HCT116 (cell line): ENCODE results near the gene PDE4D.

Experiments used
- CEBPB ChIP-seq: IDR thresholded peaks from 2 replicates; pipeline ENCODE4 v1.6.1; 2012; ENCODE audit warnings: low read depth
- EZH2 ChIP-seq: fragments of 200-600 bp; sonication (generic); IDR thresholded peaks from 2 replicates; pipeline ENCODE4 v1.6.1; 2017; ENCODE audit warnings: antibody characterized with exemption, mixed run types
- FOSL1 ChIP-seq: IDR thresholded peaks from 2 replicates; pipeline ENCODE4 v1.6.1; 2012; ENCODE audit warnings: low read depth
- POLR2A ChIP-seq: IDR thresholded peaks from 2 replicates; pipeline ENCODE4 v1.7.0; 2011; ENCODE audit warnings: borderline replicate concordance; ENCODE audit not compliant: insufficient read depth, insufficient read length; ENCODE audit errors: extremely low read depth
- RAD21 ChIP-seq: IDR thresholded peaks from 2 replicates; pipeline ENCODE4 v1.6.1; 2012; ENCODE audit warnings: low read depth, mild to moderate bottlenecking
- SRF ChIP-seq: IDR thresholded peaks from 2 replicates; pipeline ENCODE4 v1.6.1; 2012; ENCODE audit warnings: low read depth
- YY1 ChIP-seq: IDR thresholded peaks from 2 replicates; pipeline ENCODE4 v1.6.1; 2011; ENCODE audit warnings: low read length, low read depth, moderate library complexity, mild to moderate bottlenecking; ENCODE audit not compliant: insufficient replicate concordance; ENCODE audit errors: extremely low read depth
- ZNF274 ChIP-seq: fragments of 200-500 bp; sonication (Bioruptor generic); IDR thresholded peaks from 2 replicates; pipeline ENCODE4 v1.6.1; 2014; ENCODE audit warnings: mild to moderate bottlenecking, low read depth, low read length, inconsistent platforms
- TF ChIP-seq, protein P1 (sequence below), 3 experiments: fragments of 200-600 bp in 1 of 3; sonication (generic) in 1 of 3; IDR thresholded peaks in 2 of 3; conservative IDR thresholded peaks in 1 of 3; 2 replicates each; pipeline ENCODE4 v1.5.1; 2012 to 2017; ENCODE audit warnings: low read depth in 2 of 3, low read length in 2 of 3, antibody characterized with exemption in 1 of 3, borderline replicate concordance in 1 of 3, control low read depth in 1 of 3, mild to moderate bottlenecking in 1 of 3, mixed read lengths in 1 of 3, mixed run types in 1 of 3, moderate library complexity in 1 of 3; ENCODE audit not compliant: insufficient read depth in 1 of 3
- TF ChIP-seq, protein P2 (sequence below): IDR thresholded peaks from 2 replicates; pipeline ENCODE4 v1.6.1; 2012; ENCODE audit warnings: low read depth

DNA sequence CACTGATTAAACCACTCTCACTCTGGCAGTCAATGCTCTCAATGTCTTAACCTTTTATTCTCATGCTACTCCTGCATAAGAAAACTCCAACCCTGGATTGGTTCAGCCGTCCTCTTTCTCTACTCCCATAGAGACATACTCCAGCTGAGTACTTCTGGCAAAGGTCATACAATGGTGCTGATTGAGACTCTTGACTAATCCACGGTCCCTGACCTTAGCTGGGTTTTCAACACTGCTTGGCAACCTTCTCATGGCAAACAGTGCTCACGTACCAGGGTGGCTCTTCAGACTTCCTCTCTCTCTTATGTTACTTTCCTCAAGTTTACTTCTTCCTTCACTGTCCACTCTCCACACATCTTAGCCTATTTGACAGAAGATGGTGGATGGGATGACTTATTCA lies 963.0 kb downstream of the PDE4D start:
- TF ChIP-seq EZH2: no peak
- no peak for TF ChIP-seq SRF
- TF ChIP-seq, protein P1, sequence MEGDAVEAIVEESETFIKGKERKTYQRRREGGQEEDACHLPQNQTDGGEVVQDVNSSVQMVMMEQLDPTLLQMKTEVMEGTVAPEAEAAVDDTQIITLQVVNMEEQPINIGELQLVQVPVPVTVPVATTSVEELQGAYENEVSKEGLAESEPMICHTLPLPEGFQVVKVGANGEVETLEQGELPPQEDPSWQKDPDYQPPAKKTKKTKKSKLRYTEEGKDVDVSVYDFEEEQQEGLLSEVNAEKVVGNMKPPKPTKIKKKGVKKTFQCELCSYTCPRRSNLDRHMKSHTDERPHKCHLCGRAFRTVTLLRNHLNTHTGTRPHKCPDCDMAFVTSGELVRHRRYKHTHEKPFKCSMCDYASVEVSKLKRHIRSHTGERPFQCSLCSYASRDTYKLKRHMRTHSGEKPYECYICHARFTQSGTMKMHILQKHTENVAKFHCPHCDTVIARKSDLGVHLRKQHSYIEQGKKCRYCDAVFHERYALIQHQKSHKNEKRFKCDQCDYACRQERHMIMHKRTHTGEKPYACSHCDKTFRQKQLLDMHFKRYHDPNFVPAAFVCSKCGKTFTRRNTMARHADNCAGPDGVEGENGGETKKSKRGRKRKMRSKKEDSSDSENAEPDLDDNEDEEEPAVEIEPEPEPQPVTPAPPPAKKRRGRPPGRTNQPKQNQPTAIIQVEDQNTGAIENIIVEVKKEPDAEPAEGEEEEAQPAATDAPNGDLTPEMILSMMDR (IDR thresholded peaks at IDR 0.05 in 2 of 3, conservative IDR thresholded peaks at IDR 0.05 in 1 of 3; ENCODE audit: borderline replicate concordance in 1 of 3, insufficient read depth in 1 of 3, low read depth in 2 of 3, low read length in 2 of 3): no peak
- TF ChIP-seq POLR2A: no peak
- no peak for TF ChIP-seq YY1
- no peak for TF ChIP-seq CEBPB
- TF ChIP-seq, protein P2, sequence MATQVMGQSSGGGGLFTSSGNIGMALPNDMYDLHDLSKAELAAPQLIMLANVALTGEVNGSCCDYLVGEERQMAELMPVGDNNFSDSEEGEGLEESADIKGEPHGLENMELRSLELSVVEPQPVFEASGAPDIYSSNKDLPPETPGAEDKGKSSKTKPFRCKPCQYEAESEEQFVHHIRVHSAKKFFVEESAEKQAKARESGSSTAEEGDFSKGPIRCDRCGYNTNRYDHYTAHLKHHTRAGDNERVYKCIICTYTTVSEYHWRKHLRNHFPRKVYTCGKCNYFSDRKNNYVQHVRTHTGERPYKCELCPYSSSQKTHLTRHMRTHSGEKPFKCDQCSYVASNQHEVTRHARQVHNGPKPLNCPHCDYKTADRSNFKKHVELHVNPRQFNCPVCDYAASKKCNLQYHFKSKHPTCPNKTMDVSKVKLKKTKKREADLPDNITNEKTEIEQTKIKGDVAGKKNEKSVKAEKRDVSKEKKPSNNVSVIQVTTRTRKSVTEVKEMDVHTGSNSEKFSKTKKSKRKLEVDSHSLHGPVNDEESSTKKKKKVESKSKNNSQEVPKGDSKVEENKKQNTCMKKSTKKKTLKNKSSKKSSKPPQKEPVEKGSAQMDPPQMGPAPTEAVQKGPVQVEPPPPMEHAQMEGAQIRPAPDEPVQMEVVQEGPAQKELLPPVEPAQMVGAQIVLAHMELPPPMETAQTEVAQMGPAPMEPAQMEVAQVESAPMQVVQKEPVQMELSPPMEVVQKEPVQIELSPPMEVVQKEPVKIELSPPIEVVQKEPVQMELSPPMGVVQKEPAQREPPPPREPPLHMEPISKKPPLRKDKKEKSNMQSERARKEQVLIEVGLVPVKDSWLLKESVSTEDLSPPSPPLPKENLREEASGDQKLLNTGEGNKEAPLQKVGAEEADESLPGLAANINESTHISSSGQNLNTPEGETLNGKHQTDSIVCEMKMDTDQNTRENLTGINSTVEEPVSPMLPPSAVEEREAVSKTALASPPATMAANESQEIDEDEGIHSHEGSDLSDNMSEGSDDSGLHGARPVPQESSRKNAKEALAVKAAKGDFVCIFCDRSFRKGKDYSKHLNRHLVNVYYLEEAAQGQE: no peak
- no peak for TF ChIP-seq ZNF274
- no peak for TF ChIP-seq FOSL1
- TF ChIP-seq RAD21: no peak
